Hepatic stellate cell (primary cell): Measurements from ENCODE around the gene NR6A1.

Experiments
- DNase-seq: peaks from one replicate; pipeline ENCODE4 v3.0.0; 2011; ENCODE audit warnings: low spot score

NR6A1 gene

GRCh38 chr9:124688238-124688904 lies 82.7 kb downstream of the NR6A1 start:
- no peak for DNase-seq

GRCh38 chr9:124686918-124687317 lies 84.2 kb downstream of the NR6A1 start:
- DNase-seq: no peak

DNA sequence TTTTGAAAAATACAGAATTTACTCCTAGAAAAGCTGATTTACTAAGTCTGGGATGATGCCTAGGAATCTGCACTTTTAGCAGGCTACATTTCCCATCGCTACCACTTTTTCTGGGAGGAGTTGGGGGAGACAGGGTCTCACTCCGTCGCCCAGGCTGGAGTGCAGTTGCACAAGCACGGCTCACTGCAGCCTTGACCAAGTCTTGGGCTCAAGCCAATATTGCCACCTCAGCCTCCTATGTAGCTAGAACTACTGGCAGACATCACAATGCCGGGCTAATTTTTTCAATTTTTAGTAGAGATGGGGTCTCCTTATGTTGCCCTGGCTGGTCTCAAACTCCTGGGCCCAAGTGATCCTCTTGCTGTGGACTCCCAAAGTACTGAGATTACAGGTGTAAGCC lies 85.9 kb downstream of the NR6A1 start:
- no peak for DNase-seq

DNA sequence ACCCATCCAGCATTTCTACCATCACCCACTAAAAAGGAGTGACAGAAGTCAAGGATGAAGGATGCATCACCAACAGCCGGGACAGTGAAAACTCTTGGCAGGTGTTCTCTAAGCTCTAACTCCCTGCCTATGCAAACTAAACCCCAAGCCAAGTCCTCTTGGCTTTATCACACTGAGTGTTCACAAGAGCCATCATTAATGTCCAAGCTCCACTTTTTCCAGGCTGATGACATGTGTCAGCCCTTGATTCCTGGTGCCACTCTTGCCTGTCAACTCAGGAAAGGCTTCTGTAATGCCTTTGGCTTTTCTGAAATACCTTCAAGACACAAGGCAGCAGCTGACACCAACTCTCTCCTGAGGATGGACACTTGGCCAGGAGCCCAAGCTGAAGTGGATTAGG lies 86.9 kb downstream of the NR6A1 start:
- DNase-seq: no peak

DNA sequence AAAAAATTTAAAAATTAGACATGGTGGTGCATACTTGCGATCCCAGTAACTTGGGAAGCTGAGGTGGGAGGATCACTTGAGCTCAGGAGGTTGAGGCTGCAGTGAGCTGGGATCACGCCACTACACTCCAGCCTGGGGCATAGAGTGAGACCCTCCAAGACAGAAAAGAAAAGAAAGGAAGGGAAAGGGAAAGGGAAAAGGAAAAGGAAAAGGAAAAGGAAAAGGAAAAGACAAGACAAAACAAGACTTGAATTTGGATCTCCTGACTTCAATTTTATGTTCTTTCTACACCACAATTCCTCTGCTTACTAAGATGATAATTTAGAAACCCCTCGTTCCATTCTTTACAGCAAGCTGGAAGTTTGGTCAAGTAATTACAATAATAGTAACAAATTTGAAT lies 88.1 kb downstream of the NR6A1 start:
- no peak for DNase-seq

- DNase-seq: no peak
These were observed 90.3 kb downstream of the NR6A1 start for GRCh38 chr9:124680714-124681390.

GRCh38 chr9:124680049-124680448 lies 91.1 kb downstream of the NR6A1 start:
- no peak for DNase-seq

- DNase-seq: no peak
These were observed 95.0 kb downstream of the NR6A1 start for GRCh38 chr9:124676159-124676551.

GRCh38 chr9:124675261-124676158 lies 95.6 kb downstream of the NR6A1 start:
- DNase-seq: no peak

DNA sequence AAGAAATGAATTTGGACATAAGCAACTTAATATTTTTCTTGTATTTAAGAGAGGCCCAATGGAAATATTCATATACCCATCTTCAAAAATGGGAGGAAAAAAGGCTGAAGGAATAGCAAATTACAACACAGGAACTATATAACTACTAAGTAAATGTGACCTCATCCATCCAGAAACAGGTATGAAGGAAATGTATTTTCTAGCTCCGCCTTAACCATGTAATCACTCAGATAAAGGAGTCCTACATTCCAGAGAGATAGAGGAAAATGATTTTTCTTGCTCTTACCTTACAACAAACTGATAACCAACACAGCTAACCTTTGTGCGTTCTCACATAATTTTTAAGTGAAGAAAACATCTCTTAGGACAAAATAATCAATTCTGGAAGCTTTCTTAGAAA lies 96.5 kb downstream of the NR6A1 start:
- no peak for DNase-seq

DNA sequence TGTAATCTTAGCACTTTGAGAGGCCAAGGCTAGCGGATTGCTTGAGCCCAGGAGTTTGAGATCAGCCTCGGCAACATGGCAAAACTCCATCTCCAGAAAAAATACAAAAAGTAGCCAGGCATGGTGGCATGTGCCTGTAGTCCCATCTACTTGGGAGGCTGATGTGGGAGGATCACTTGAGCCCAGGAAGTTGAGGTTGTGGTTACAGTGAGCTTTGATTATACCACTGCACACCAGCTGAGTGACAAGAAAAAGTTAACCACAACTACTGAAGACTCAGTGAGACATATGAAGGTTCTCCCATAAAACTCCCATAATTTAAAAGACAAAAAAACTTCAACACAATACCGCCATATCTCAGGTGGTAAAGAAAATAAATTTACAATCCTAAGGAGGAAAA lies 98.0 kb downstream of the NR6A1 start:
- DNase-seq: no peak

DNA sequence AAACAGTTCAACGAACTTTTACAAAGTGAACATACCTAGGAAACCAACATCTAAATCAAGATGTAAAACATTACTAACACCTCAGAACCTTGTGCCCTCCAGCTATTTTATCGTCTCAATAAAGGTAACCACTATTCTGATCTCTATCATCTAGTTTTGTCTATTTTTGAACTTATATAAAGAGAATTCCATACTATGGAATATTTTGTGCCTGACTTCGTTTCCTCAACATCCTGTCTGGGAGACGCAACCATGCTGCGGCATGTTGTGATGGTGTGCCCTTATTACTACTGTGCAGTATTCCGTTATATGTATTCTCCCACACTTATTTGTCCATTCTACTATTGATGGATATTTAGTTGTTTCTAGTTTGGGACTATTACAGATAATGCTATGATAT lies 99.2 kb downstream of the NR6A1 start:
- no peak for DNase-seq

DNA sequence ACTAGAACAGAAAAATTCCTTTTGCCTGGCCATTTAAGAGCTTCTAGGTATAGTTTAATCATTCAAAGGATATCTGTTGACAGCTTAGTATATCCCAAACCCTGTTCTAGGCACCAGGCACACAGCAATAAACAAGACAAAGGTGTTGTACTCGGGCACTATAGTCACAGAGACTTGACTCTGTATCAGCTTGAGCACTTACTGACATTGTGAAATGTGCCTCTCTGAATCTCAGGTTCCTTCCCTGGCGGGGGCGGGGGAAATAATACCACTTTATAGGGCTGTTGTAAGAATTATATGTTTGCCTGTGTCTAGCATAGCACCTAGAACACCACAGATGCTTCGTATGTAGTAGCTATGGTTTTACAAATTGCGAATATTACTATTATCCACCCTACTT lies 104.5 kb downstream of the NR6A1 start:
- DNase-seq: no peak

GRCh38 chr9:124665391-124666058 lies 105.6 kb downstream of the NR6A1 start:
- peak; percentile 8 for DNase-seq

DNA sequence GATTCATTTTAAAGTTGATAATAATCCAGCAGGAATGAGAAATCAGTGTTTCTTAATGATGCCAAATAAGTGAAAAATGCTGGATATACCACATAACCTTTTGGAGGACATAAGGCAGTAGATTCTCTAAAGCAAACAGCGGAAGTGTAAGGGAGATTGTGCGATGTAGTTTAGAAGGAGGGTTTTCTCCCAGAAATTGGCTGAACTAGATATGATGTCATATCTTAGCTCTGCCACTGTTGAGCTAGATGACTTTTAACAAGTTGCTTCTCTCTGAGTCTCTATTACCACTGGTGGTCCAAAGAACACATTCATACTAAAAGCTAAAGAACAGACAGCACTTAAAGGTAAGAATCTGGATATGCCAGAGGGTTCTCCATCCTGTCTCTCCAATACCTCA lies 107.0 kb downstream of the NR6A1 start:
- no peak for DNase-seq

GRCh38 chr9:124663046-124663961 lies 107.8 kb downstream of the NR6A1 start:
- no peak for DNase-seq

GRCh38 chr9:124662561-124662960 lies 108.5 kb downstream of the NR6A1 start:
- DNase-seq: no peak

DNA sequence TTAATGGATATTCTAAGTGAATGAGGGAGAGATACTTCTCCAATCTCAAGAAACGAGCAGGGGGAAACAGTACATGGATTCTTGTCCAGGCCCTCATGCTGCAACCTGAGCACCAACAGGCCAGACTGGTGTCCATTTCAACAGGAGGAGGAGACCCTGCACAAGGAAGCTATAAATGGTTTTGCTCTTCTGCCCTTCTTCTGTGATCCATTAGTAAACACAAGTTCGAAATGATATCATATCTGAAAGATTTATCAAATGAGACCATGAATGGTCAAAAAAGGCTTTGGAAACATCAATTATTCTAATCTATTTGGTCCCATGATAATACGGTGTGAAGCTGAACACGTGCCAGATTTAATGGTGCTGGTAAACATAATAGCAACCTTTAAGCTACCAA lies 109.8 kb downstream of the NR6A1 start:
- no peak for DNase-seq

GRCh38 chr9:124660341-124660801 lies 110.7 kb downstream of the NR6A1 start:
- peak; percentile 18 for DNase-seq

DNA sequence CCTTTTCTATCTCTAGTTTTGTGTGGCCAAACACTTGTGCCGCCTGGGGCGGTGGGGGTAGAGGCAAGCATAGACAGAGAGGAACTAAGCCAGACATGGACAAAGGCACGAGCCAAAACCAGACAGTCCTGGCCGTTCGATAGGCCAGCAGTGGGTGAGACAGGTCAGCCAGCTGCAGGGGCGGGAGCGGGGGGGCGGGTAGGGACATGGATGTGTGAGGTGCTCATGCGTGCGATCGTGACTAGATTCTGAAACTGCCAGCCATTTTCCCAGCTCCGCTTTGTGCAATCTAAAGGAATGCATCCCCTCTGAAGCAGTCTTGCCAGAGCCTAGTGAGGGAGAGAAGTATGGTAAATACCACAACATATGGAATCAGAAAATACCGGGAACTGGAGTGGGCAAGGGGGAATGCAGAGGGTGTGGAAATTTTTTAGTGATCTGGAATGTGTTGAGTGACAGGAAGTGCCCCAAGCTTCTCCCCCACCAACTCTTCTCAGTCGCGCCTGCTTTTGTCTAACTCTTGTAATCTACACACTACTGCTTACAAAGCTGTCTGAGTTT lies 111.9 kb downstream of the NR6A1 start:
- DNase-seq: peak; percentile 69
